Loucy (cell line): ENCODE results near the gene PUSL1.

Source experiments
- EZH2phosphoT487 ChIP-seq: fragments of 200-600 bp; IDR thresholded peaks from 2 replicates; pipeline ENCODE4 v1.6.1; 2018; ENCODE audit warnings: antibody characterized with exemption, mild to moderate bottlenecking, moderate library complexity, borderline replicate concordance
- TF ChIP-seq, protein P1 (sequence below): fragments of 200-600 bp; sonication (generic); conservative IDR thresholded peaks from 2 replicates; pipeline ENCODE4 v1.5.1; 2014; ENCODE audit warnings: mild to moderate bottlenecking, antibody characterized with exemption, low read length

- TF ChIP-seq, protein P1, sequence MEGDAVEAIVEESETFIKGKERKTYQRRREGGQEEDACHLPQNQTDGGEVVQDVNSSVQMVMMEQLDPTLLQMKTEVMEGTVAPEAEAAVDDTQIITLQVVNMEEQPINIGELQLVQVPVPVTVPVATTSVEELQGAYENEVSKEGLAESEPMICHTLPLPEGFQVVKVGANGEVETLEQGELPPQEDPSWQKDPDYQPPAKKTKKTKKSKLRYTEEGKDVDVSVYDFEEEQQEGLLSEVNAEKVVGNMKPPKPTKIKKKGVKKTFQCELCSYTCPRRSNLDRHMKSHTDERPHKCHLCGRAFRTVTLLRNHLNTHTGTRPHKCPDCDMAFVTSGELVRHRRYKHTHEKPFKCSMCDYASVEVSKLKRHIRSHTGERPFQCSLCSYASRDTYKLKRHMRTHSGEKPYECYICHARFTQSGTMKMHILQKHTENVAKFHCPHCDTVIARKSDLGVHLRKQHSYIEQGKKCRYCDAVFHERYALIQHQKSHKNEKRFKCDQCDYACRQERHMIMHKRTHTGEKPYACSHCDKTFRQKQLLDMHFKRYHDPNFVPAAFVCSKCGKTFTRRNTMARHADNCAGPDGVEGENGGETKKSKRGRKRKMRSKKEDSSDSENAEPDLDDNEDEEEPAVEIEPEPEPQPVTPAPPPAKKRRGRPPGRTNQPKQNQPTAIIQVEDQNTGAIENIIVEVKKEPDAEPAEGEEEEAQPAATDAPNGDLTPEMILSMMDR: no peak
- no peak for TF ChIP-seq EZH2phosphoT487
These were observed 32.6 kb upstream of the PUSL1 start for GRCh38 chr1:1275836-1276235.
